HepG2 (cell line): ENCODE measurements around the gene TOM1L2. TPM values are rescaled to one million over a fixed set of nuclear protein-coding genes. Genes with fewer than 3 reads are reported as not detected.

Experiments
- AGO1 ChIP-seq: fragments of 200-400 bp; formaldehyde crosslinking; IDR thresholded peaks from 2 replicates; pipeline ENCODE4 v1.6.1; 2017; ENCODE audit warnings: mild to moderate bottlenecking, low read depth, low read length, moderate library complexity; ENCODE audit not compliant: poor library complexity, severe bottlenecking
- CHCHD3 ChIP-seq: sonication (generic); formaldehyde crosslinking; IDR thresholded peaks from 2 replicates; pipeline ENCODE4 v1.8.0; 2022; ENCODE audit warnings: mild to moderate bottlenecking, missing genetic modification reagents, moderate library complexity
- GABPB1 ChIP-seq: IDR thresholded peaks from 2 replicates; pipeline ENCODE4 v1.6.1; 2016; ENCODE audit warnings: mild to moderate bottlenecking, missing genetic modification reagents, moderate library complexity, missing compliant biosample characterization
- GPN1 ChIP-seq: sonication (generic); formaldehyde crosslinking; IDR thresholded peaks from 2 replicates; pipeline ENCODE4 v1.5.1; 2020; ENCODE audit warnings: missing genetic modification reagents, borderline replicate concordance
- IRX3 ChIP-seq: sonication (generic); formaldehyde crosslinking; IDR thresholded peaks from 2 replicates; pipeline ENCODE4 v1.8.1; 2023; ENCODE audit warnings: mild to moderate bottlenecking, low read depth, missing genetic modification reagents, borderline replicate concordance
- ZBTB20 ChIP-seq: sonication (generic); formaldehyde crosslinking; IDR thresholded peaks from 2 replicates; pipeline ENCODE4 v1.8.1; 2023; ENCODE audit warnings: missing genetic modification reagents, low read depth, mild to moderate bottlenecking, borderline replicate concordance
- ZMYM4 ChIP-seq: sonication (generic); formaldehyde crosslinking; IDR thresholded peaks from 2 replicates; pipeline ENCODE4 v1.8.1; 2023; ENCODE audit warnings: mild to moderate bottlenecking, missing genetic modification reagents
- ZNF337 ChIP-seq: sonication (generic); formaldehyde crosslinking; IDR thresholded peaks from 2 replicates; pipeline ENCODE4 v1.5.1; 2020; ENCODE audit warnings: missing genetic modification reagents, low read depth, mild to moderate bottlenecking, borderline replicate concordance
- ZNF451 ChIP-seq: sonication (generic); formaldehyde crosslinking; IDR thresholded peaks from 2 replicates; pipeline ENCODE4 v1.5.0; 2020; ENCODE audit warnings: mild to moderate bottlenecking, missing genetic modification reagents
- ZNF510 ChIP-seq: sonication (generic); formaldehyde crosslinking; IDR thresholded peaks from 2 replicates; pipeline ENCODE4 v1.4.0; 2020; ENCODE audit warnings: low read depth, mild to moderate bottlenecking, missing genetic modification reagents
- ZNF512 ChIP-seq: sonication (generic); formaldehyde crosslinking; IDR thresholded peaks from 2 replicates; pipeline ENCODE4 v1.4.0; 2020; ENCODE audit warnings: mild to moderate bottlenecking, missing genetic modification reagents
- ZNF563 ChIP-seq: sonication (generic); formaldehyde crosslinking; IDR thresholded peaks from 2 replicates; pipeline ENCODE4 v1.8.0; 2022; ENCODE audit warnings: mild to moderate bottlenecking, moderate library complexity, missing genetic modification reagents
- ZNF747 ChIP-seq: sonication (generic); formaldehyde crosslinking; IDR thresholded peaks from 2 replicates; pipeline ENCODE4 v1.8.1; 2023; ENCODE audit warnings: missing genetic modification reagents, mild to moderate bottlenecking, borderline replicate concordance
- ZNF749 ChIP-seq: sonication (generic); formaldehyde crosslinking; IDR thresholded peaks from 2 replicates; pipeline ENCODE4 v1.8.0; 2022; ENCODE audit warnings: mild to moderate bottlenecking, missing genetic modification reagents, moderate library complexity, borderline replicate concordance
- polyA plus RNA-seq, 8 experiments: library from polyadenylated mRNA; depleted of rRNA in 3 of 8; stranded (reverse) in 7 of 8; unstranded in 1 of 8; fragments of >200 nt; fragmentation: Illumina TruSeq in 4 of 8; extraction: Trizol in 4 of 8; gene quantifications; 2 replicates each; pipeline versions ENCODE4 v1.2.1 to v1.2.3, GENCODE V29; 2011 to 2016; ENCODE audit warnings: low read depth in 4 of 8, missing spikeins in 1 of 8, mixed read lengths in 1 of 8; ENCODE audit not compliant: insufficient read depth in 1 of 8
- total RNA-seq, 5 experiments: library from RNA; depleted of rRNA; stranded (reverse); fragments of >200 nt; fragmentation: Illumina TruSeq; extraction: Trizol; gene quantifications; 2 replicates each; pipeline ENCODE4 v1.2.3, GENCODE V29; 2016; ENCODE audit warnings: low read depth in 1 of 5
- TF ChIP-seq, protein P1 (sequence below): IDR thresholded peaks from 2 replicates; pipeline ENCODE4 v1.6.1; 2016; ENCODE audit warnings: low read depth
- TF ChIP-seq, protein P2 (sequence below): sonication (generic); formaldehyde crosslinking; IDR thresholded peaks from 2 replicates; pipeline ENCODE4 v1.4.0; 2020; ENCODE audit warnings: missing genetic modification reagents
- TF ChIP-seq, protein P3 (sequence below): sonication (generic); formaldehyde crosslinking; IDR thresholded peaks from 2 replicates; pipeline ENCODE4 v1.5.0; 2020; ENCODE audit warnings: mild to moderate bottlenecking, missing genetic modification reagents, borderline replicate concordance

TOM1L2 gene
- total and polyA plus RNA-seq, 2 of the 13 experiments (the other 11 are each of a cell fraction or from before 2014, with no cell fraction given) = 4.7 to 7.4 TPM

- TF ChIP-seq ZNF749 (CRISPR knock-in tag) (no peak), ZNF337 (CRISPR knock-in tag) (no peak), ZNF512 (CRISPR knock-in tag) (no peak), GABPB1 (CRISPR knock-in tag) (peak; percentile 48; the same call in 1 of the 2 replicates), ZNF747 (CRISPR knock-in tag) (no peak), AGO1 (no peak), ZMYM4 (CRISPR knock-in tag) (no peak), ZNF510 (CRISPR knock-in tag) (no peak), ZBTB20 (CRISPR knock-in tag) (no peak), ZNF451 (CRISPR knock-in tag) (no peak; the same call in 1 of the 2 replicates), GPN1 (no peak), ZNF563 (CRISPR knock-in tag) (peak; percentile 58; the same call in 1 of the 2 replicates), CHCHD3 (CRISPR knock-in tag) (no peak), IRX3 (CRISPR knock-in tag) (no peak)
- TF ChIP-seq, protein P1, sequence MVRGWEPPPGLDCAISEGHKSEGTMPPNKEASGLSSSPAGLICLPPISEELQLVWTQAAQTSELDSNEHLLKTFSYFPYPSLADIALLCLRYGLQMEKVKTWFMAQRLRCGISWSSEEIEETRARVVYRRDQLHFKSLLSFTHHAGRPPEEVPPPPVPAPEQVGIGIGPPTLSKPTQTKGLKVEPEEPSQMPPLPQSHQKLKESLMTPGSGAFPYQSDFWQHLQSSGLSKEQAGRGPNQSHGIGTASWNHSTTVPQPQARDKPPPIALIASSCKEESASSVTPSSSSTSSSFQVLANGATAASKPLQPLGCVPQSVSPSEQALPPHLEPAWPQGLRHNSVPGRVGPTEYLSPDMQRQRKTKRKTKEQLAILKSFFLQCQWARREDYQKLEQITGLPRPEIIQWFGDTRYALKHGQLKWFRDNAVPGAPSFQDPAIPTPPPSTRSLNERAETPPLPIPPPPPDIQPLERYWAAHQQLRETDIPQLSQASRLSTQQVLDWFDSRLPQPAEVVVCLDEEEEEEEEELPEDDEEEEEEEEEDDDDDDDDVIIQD (CRISPR knock-in tag) = no peak
- TF ChIP-seq, protein P2, sequence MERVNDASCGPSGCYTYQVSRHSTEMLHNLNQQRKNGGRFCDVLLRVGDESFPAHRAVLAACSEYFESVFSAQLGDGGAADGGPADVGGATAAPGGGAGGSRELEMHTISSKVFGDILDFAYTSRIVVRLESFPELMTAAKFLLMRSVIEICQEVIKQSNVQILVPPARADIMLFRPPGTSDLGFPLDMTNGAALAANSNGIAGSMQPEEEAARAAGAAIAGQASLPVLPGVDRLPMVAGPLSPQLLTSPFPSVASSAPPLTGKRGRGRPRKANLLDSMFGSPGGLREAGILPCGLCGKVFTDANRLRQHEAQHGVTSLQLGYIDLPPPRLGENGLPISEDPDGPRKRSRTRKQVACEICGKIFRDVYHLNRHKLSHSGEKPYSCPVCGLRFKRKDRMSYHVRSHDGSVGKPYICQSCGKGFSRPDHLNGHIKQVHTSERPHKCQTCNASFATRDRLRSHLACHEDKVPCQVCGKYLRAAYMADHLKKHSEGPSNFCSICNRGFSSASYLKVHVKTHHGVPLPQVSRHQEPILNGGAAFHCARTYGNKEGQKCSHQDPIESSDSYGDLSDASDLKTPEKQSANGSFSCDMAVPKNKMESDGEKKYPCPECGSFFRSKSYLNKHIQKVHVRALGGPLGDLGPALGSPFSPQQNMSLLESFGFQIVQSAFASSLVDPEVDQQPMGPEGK (CRISPR knock-in tag) = peak; percentile 72
- TF ChIP-seq, protein P3, sequence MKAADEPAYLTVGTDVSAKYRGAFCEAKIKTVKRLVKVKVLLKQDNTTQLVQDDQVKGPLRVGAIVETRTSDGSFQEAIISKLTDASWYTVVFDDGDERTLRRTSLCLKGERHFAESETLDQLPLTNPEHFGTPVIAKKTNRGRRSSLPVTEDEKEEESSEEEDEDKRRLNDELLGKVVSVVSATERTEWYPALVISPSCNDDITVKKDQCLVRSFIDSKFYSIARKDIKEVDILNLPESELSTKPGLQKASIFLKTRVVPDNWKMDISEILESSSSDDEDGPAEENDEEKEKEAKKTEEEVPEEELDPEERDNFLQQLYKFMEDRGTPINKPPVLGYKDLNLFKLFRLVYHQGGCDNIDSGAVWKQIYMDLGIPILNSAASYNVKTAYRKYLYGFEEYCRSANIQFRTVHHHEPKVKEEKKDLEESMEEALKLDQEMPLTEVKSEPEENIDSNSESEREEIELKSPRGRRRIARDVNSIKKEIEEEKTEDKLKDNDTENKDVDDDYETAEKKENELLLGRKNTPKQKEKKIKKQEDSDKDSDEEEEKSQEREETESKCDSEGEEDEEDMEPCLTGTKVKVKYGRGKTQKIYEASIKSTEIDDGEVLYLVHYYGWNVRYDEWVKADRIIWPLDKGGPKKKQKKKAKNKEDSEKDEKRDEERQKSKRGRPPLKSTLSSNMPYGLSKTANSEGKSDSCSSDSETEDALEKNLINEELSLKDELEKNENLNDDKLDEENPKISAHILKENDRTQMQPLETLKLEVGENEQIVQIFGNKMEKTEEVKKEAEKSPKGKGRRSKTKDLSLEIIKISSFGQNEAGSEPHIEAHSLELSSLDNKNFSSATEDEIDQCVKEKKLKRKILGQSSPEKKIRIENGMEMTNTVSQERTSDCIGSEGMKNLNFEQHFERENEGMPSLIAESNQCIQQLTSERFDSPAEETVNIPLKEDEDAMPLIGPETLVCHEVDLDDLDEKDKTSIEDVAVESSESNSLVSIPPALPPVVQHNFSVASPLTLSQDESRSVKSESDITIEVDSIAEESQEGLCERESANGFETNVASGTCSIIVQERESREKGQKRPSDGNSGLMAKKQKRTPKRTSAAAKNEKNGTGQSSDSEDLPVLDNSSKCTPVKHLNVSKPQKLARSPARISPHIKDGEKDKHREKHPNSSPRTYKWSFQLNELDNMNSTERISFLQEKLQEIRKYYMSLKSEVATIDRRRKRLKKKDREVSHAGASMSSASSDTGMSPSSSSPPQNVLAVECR (CRISPR knock-in tag) = no peak
Observed at GRCh38 chr17:17812211-17813054, 159.8 kb downstream of the TOM1L2 start (continued).
